Measurements from ENCODE around the gene MROH9. TPM values are rescaled to one million over a fixed set of nuclear protein-coding genes. Genes with fewer than 3 reads are reported as not detected.

The MROH9 gene
- total and polyA plus RNA-seq, 2 of the 13 experiments (the other 11 are each of a cell fraction or from before 2014, with no cell fraction given), result not detected

DNA sequence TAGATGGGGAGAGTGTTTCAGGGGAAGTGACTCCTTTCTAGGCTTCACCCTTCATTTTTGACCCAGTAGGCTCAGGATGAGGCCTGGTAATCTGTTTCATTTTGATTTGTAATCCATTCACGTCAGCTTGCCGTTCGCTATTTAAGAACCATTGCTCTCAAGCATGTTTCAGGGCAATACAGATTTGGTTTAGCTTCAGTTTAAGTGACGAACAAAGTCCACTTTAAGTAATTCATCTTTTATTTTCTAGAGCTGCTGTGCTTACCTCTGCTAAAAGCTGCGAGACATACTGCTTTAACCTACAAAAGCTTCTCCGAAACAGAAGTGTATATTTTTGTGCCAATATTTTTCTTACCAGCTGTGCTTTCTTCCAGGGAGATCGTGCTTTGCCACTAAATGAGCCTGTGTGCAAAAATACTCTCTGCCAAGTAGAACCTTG lies 146.4 kb downstream of the MROH9 start:
- H3K36me3 ChIP-seq (replicated peaks in 1 of 2; ENCODE audit: control insufficient read depth in 1 of 2, insufficient read depth in 2 of 2, low read length in 2 of 2), result no peaks in the 10 kb centered on the region
- BruUV-seq (replicated peaks), result no TSS peak
- no peaks in the 10 kb centered on the region for H3K9me3 ChIP-seq (ENCODE audit: low read length)
- no peak for DNase-seq (ENCODE audit: low spot score)
- H3K4me3 ChIP-seq (replicated peaks in 1 of 3; ENCODE audit: insufficient read depth in 1 of 3, low read depth in 2 of 3, low read length in 3 of 3), result no peak overlapping the region
- no peaks in the 10 kb centered on the region for H3K79me2 ChIP-seq (ENCODE audit: insufficient read depth, low read length)
- H3K27me3 ChIP-seq (ENCODE audit: control insufficient read depth in 1 of 2, insufficient read depth in 2 of 2, low read length in 2 of 2), result no peaks in the 10 kb centered on the region
- no peaks in the 10 kb centered on the region for H3K4me1 ChIP-seq (ENCODE audit: insufficient read depth, low read length)
- H3K27ac ChIP-seq (ENCODE audit: extremely low read length, insufficient read depth, low read length), result no peak overlapping the region
- ChIA-PET POLR2A (no interaction called here), CTCF (ENCODE audit: low intra/inter-chr PET ratio, low total read pairs) (interaction anchor here (0.9 to 1.6 kb wide), 2 partner anchors 106 to 145 kb away, joined by 3 to 5 read pairs; no protein-coding TSS in a partner anchor)
- intact Hi-C loops (cut with micrococcal nuclease; ENCODE audit: unreplicated experiment), result loop anchor here (1.0 kb wide), 1 partner anchor 145 kb away; no protein-coding TSS in a partner anchor
- H3K4me2 ChIP-seq (ENCODE audit: low read depth, low read length), result no peak overlapping the region
- no peak overlapping the region for H2AFZ ChIP-seq (ENCODE audit: low read length)
- in situ Hi-C loops (cut with HindIII; ENCODE audit: extremely low pct_ligation_motif_present, low pct_unique_long_range_greater_than_20kb), result no loop called here
- H4K20me1 ChIP-seq (ENCODE audit: insufficient read depth, low read length), result no peaks in the 10 kb centered on the region
- no peak for ATAC-seq
- FAIRE-seq, result no peak
- H3K9ac ChIP-seq (ENCODE audit: insufficient read depth, low read depth, low read length), result no peak overlapping the region
- 28% methylated on average over 7 of the region's 7 CpGs for WGBS (ENCODE audit: low lambda C conversion rate)
- TF ChIP-seq ZBTB8A (CRISPR knock-in tag; IDR thresholded peaks at IDR 0.05; ENCODE audit: borderline replicate concordance, low read depth) (no peak), SIX1 (CRISPR knock-in tag; IDR thresholded peaks at IDR 0.05; ENCODE audit: borderline replicate concordance) (no peak), MED1 (CRISPR knock-in tag; IDR thresholded peaks at IDR 0.05) (no peak), ZBTB1 (CRISPR knock-in tag; IDR thresholded peaks at IDR 0.05; ENCODE audit: borderline replicate concordance) (no peak), ZNF577 (CRISPR knock-in tag; IDR thresholded peaks at IDR 0.05; ENCODE audit: borderline replicate concordance, low read depth) (no peak), TBX2 (CRISPR knock-in tag; IDR thresholded peaks at IDR 0.05; ENCODE audit: borderline replicate concordance) (no peak), ZNF20 (CRISPR knock-in tag; IDR thresholded peaks at IDR 0.05) (no peak)
- TF ChIP-seq, protein P1, sequence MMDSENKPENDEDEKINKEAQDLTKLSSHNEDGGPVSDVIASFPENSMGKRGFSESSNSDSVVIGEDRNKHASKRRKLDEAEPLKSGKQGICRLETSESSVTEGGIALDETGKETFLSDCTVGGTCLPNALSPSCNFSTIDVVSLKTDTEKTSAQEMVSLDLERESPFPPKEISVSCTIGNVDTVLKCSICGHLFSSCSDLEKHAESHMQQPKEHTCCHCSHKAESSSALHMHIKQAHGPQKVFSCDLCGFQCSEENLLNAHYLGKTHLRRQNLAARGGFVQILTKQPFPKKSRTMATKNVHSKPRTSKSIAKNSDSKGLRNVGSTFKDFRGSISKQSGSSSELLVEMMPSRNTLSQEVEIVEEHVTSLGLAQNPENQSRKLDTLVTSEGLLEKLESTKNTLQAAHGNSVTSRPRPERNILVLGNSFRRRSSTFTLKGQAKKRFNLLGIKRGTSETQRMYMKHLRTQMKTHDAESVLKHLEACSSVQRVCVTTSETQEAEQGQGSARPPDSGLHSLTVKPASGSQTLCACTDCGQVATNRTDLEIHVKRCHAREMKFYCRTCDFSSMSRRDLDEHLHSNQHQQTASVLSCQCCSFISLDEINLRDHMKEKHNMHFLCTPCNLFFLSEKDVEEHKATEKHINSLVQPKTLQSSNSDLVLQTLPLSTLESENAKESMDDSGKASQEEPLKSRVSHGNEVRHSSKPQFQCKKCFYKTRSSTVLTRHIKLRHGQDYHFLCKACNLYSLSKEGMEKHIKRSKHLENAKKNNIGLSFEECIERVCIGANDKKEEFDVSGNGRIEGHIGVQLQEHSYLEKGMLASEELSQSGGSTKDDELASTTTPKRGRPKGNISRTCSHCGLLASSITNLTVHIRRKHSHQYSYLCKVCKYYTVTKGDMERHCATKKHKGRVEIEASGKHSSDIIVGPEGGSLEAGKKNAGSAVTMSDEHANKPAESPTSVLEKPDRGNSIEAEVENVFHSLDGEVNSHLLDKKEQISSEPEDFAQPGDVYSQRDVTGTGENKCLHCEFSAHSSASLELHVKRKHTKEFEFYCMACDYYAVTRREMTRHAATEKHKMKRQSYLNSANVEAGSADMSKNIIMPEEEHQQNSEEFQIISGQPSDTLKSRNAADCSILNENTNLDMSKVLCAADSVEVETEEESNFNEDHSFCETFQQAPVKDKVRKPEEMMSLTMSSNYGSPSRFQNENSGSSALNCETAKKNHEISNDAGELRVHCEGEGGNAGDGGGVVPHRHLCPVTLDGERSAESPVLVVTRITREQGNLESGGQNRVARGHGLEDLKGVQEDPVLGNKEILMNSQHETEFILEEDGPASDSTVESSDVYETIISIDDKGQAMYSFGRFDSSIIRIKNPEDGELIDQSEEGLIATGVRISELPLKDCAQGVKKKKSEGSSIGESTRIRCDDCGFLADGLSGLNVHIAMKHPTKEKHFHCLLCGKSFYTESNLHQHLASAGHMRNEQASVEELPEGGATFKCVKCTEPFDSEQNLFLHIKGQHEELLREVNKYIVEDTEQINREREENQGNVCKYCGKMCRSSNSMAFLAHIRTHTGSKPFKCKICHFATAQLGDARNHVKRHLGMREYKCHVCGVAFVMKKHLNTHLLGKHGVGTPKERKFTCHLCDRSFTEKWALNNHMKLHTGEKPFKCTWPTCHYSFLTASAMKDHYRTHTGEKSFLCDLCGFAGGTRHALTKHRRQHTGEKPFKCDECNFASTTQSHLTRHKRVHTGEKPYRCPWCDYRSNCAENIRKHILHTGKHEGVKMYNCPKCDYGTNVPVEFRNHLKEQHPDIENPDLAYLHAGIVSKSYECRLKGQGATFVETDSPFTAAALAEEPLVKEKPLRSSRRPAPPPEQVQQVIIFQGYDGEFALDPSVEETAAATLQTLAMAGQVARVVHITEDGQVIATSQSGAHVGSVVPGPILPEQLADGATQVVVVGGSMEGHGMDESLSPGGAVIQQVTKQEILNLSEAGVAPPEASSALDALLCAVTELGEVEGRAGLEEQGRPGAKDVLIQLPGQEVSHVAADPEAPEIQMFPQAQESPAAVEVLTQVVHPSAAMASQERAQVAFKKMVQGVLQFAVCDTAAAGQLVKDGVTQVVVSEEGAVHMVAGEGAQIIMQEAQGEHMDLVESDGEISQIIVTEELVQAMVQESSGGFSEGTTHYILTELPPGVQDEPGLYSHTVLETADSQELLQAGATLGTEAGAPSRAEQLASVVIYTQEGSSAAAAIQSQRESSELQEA (CRISPR knock-in tag; IDR thresholded peaks at IDR 0.05; ENCODE audit: not compliant biosample characterization), result no peak
- TF ChIP-seq, protein P2, sequence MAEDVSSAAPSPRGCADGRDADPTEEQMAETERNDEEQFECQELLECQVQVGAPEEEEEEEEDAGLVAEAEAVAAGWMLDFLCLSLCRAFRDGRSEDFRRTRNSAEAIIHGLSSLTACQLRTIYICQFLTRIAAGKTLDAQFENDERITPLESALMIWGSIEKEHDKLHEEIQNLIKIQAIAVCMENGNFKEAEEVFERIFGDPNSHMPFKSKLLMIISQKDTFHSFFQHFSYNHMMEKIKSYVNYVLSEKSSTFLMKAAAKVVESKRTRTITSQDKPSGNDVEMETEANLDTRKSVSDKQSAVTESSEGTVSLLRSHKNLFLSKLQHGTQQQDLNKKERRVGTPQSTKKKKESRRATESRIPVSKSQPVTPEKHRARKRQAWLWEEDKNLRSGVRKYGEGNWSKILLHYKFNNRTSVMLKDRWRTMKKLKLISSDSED (CRISPR knock-in tag; IDR thresholded peaks at IDR 0.05), result no peak
- TF ChIP-seq, protein P3, sequence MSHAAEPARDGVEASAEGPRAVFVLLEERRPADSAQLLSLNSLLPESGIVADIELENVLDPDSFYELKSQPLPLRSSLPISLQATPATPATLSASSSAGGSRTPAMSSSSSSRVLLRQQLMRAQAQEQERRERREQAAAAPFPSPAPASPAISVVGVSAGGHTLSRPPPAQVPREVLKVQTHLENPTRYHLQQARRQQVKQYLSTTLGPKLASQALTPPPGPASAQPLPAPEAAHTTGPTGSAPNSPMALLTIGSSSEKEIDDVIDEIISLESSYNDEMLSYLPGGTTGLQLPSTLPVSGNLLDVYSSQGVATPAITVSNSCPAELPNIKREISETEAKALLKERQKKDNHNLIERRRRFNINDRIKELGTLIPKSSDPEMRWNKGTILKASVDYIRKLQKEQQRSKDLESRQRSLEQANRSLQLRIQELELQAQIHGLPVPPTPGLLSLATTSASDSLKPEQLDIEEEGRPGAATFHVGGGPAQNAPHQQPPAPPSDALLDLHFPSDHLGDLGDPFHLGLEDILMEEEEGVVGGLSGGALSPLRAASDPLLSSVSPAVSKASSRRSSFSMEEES (CRISPR knock-in tag; IDR thresholded peaks at IDR 0.05), result no peak
- TF ChIP-seq, protein P4, sequence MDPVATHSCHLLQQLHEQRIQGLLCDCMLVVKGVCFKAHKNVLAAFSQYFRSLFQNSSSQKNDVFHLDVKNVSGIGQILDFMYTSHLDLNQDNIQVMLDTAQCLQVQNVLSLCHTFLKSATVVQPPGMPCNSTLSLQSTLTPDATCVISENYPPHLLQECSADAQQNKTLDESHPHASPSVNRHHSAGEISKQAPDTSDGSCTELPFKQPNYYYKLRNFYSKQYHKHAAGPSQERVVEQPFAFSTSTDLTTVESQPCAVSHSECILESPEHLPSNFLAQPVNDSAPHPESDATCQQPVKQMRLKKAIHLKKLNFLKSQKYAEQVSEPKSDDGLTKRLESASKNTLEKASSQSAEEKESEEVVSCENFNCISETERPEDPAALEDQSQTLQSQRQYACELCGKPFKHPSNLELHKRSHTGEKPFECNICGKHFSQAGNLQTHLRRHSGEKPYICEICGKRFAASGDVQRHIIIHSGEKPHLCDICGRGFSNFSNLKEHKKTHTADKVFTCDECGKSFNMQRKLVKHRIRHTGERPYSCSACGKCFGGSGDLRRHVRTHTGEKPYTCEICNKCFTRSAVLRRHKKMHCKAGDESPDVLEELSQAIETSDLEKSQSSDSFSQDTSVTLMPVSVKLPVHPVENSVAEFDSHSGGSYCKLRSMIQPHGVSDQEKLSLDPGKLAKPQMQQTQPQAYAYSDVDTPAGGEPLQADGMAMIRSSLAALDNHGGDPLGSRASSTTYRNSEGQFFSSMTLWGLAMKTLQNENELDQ (CRISPR knock-in tag; IDR thresholded peaks at IDR 0.05; ENCODE audit: borderline replicate concordance), result no peak
